Activated CD4-positive, alpha-beta T cell treated with anti-CD3 and anti-CD28 coated beads, Interleukin-10, Interleukin-2, amounts not matched to agents 100 ng/mL and 50 ng/mL, durations not matched to agents 16 hours and 8 hours (primary cell): ENCODE measurements around the gene ESPN.

ENCODE experiments used
- DNase-seq: peaks from one replicate; pipeline ENCODE4 v3.0.0-alpha.2; 2020

ESPN gene

DNA sequence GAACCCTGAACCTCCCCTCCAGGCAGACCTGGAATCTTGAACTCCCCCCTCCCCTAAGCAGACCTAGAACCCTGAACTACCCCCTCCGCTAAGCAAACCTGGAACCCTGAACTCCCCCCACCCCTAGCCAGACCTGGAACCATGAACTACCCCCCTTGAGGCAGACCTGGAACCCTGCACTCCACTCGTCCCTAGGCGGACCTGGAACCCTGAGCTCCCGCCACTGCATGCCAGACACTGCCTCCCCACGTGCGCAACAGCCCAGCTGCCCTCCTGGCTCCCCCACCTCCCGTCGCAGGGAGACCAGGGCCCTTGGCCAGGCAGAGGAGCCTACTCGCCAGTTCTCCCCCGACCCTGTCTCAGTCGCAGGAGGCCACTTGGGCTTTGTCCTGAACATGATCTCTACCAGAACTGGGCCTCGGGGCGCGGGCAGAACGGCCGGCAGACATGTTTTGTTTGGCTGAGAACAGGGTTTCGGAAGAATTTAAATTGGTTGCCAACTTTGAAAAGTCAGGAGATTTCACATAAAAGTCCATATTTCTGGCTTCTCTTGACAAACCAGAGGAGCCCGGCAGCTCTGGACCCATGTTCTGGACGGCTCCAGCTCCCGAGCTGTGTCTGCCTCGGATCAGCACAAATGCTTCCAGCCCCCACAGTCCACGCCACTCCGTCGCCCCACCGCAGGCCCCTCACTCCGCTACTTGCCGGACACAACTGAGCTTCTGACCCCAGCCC, 76.1 kb downstream of the ESPN start:
- no peak for DNase-seq

DNA sequence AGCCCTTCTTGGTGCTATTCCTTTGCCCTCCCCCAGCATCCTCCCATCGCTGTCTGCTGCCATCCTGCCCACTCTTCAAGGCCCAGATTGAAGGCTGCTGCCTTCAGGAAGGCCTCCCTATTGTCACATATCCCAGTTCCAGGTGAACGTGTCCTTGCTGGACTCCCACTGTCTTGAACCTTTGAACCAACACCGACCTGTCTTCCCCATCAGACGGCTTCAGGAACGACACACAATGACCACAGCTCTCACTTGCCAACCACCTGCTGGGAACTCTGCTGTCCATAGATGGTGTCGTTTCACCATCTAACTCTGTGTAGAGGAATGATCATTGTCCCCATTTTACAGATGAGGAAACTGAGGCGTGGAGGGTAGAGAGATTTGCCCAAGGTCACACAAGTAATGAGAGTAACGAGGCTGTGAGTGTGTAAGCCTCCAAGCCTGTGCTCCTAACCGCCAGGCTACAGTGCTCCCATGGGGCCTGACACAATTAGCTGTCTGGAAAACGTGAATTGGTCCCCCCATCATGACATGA, 76.8 kb downstream of the ESPN start:
- no peak for DNase-seq

DNA sequence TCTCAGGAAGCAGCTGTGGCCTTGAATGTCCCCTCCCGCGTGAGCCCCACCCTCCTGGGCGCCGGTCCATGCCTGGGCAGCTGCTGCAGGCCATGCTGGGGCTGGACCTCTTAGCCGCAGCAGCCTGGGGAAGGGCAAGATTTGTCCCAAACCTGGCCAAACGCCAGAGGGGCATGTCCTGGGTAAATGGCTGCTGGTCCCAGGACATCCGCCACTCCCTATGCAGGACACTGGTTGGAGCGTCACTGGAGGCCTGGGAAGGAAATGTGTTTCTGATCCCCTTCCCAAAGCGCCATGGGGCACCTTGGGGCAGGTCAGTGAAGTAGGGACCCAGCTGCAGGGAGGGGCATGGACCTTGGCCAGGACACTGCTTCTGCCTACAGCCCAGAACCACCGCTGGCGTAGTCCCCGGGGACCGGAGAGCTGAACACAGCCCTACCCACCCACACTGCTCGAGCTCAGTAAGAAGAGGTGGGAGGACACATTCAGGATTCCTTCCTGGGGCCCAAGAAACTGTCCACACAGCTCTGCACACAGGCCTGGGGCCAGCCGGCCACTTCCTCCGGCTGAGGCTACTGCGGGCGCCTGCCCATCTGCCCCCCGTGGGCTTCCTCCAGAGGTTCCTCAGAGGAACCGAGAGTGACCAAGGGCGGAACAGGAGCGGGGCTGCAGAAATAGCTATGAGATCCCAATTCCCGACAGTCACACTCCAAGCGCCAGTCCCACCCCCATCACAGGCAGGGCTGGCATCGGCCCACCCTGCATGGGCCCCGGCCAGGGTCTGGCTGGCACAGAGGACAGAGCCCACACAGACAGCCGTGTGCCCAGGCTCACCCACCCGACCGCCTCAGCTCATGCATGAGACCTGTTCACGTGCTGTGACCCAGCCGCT, 77.7 kb downstream of the ESPN start:
- no peak for DNase-seq

DNA sequence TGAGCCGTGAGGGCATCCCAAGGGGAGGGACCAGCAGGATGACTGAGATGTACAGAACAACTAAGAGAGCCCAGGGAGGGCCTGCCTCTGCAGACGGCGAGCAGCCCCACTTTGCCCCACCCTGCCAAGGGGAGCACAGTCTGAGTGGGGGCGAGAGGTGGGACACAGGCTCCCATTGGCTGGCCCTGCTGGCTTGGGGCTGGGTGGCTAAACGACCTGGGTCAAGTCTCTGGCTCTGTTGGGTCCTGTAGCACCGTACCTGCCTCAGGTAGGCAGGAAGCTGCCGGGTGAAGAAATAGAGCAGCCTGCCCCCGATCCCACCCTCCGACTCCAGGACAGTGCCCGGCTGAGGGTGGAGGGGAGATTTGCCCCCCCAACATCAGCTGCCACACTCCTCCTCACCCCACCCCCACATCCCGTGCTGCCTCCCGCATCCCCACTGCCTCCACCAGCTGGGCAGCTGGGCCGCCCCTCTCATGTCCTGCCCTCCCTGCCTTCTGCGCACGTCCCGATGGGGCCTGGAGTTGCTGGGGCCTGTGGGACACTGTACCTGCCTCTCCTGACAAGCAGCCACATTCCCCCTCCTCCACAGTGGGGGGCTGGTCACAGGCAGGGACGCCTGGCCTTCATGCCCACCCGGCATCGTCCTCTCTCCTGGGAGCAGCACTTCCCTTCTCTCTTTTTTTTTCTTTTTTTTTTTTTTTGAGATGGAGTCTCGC, 79.5 kb downstream of the ESPN start:
- no peak for DNase-seq

DNA sequence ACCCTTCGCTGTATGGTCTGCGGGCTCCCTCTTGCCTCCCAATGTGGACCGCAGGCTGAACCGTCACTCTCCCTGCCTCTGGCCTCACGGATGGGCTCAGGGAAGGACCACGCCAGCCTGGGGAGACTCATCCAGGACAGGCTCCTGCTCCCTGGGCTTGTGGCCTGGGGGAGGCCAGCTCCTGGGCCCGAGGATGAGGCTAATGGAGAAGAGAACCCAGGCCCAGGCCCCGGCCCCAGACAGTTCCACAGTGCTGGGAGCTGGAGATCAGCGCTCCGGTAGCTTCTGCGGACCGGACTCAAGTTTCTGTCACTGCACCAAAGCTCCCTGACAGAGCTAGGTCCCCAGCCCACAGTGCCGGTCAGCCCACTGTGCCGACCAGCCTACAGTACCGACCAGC, 80.3 kb downstream of the ESPN start:
- DNase-seq, result no peak

DNA sequence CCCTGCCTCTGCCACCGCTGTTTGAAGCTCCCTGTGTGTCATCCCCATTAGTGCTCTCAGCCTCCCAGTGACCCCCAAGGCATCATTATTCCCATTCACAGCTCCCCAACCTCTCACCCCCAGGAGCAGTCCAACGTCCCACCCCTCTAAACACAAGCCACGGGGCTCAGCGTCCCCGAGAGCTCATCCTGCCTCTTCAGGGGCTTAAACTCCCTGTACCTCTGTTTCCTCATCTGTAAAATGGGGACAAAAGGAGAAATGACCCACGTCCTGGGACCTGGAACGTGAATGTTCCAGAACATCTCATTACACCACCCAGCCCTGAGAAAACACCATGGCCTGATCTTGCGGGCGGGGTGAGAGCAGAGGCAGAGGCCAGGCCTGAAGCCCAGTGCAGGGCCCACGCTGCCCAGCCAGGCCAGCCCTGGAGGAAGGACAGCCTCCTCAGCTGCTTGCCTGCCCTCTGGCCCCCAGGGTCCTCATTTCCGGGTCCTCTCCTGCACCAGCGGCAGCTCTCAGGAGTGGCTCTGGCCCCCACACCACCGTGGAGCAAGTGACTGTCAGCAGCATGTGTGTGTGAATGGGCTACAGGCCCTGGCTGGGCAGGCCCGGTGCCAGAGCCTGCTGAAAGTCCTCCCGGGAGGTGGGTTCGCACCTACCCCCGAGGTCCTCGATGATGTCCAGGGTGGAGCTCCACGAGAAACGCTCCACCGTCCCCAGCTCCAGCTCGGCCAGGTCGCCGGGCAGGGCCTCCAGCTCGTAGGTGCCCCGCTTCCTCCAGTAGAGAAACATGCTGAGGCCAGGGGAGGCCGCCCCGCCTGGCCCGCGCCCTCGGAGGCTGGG, 81.0 kb downstream of the ESPN start:
- DNase-seq, result no peak

DNA sequence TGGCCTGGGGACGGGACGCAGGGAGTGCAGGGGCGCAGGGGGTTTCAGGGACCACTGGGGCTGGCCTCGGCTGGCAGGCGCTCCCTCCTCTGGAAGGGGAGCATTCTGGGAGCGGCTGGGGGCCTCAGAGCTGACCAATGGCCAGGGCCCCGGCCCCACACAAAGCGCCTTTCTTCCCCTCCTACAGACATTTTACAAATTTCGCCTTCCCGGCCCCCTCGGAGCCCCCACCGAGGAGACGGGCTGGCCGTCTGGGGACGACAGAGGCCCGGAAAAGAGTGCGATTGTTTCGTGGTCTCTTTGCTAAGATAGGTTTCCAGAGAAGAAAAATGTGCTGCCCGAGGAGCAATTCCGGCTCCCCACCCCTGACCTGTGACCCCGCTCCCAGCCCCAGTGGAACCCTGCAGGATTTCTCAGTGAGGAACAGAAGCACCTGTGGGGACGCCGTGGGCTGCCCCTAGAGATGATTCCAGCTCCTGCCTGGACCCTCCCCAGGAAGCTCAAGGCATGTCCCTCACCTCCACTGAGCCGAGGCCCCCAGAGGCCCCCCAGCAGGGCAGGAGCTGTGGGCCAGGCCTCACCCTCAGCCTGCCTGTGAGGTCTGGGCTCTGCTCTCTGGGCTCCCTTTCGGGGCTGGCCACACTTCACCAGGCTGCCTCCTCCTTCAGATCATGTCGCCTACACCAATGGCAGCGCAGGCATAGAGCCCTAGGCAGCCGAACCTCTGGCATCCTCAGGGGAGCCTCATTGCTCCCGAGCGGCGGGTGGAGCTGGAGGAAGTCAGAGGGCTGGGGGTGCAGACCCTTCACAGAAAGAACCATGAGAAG, 81.8 kb downstream of the ESPN start:
- DNase-seq, result no peak

DNA sequence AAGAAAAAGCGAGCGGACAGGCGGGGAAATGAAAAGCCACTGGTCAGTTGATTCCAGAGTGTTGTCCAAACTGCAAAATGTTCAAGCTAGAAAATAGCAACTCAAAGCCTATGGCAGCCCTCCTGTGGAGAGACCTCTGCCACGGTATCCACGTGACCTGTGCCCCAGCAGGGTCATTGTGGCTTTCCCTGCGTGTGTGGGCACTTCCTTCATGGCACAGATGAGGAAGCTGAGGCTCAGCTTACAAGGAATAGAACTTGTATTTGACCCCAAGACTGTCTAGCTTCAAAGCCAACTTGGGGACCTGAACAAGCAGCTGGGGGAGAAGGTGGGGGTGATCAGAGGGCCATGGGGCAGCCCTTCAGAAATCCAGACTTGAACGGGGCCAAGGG, 82.5 kb downstream of the ESPN start:
- DNase-seq, result no peak

DNA sequence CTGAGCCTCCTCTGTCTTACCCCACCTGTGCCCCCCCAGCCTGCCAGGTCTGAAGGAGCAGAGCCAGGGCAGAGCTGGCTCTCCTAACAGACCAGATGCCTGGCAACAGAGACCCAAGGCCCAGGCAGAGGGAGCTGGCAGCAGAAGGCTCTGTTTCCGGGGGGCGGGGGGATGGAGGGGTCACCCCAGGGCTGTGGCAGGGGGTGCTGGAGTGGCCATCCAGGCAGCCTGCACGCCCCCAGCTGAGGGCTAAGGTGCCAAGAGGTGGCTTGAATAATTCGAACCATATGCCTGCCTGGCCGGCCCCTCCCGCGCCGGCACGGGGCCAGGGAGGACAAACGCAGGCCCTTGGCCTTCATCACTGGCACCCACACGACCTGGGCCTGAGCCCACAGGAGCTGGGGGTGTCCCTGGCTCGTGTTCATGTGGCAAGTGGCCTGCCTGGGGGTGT, 82.9 kb downstream of the ESPN start:
- DNase-seq, result no peak

DNA sequence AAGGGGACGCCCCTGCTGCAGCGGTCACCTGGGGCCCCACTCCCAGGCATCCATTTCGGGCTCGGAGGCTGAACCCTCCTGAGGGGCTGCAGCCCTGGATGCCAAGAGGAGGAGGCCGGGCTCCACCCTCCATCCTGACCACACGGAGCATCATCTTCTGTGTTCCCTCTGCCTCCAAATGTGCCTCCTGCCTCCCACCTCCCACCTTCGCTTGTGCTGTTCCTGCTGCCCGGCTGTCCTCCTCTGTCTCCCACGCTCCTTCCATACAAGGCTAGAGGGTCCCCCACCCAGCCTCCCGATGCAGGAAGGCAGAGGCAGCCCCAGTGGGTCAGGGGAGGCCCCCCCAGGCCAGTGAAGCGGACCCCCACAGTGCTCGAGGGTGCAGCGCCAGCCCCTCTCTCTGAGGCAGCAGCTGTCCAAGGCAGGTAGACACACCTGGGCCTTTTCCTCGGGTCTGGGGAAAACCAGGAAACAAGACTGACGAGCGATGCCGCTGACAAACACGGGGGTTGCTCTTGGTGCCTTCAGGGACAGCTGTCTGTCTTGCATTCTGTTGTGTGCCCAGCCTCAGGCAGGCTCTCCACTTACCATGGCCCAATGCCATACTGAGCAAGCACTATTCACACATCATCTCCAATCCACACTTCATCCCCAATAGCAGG, 83.7 kb downstream of the ESPN start:
- DNase-seq, result no peak

DNA sequence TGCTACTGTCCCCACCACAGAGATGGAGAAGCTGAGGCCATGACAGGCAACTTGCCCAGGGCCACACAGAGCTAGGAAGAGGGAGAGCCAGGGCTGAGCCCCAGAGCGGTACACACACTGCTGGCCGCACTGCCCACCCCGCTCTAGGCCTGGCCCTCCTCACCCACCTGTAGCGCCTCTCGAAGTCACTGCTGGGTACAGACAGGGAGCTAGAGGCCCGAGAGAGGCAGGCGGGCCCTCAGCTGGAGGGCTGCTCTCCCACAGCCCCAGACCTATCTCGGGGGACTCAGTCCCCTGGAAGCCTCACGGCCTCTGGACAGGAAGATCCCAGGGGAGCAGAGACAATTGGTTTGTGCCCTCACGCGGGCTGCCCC, 84.2 kb downstream of the ESPN start:
- no peak for DNase-seq

DNA sequence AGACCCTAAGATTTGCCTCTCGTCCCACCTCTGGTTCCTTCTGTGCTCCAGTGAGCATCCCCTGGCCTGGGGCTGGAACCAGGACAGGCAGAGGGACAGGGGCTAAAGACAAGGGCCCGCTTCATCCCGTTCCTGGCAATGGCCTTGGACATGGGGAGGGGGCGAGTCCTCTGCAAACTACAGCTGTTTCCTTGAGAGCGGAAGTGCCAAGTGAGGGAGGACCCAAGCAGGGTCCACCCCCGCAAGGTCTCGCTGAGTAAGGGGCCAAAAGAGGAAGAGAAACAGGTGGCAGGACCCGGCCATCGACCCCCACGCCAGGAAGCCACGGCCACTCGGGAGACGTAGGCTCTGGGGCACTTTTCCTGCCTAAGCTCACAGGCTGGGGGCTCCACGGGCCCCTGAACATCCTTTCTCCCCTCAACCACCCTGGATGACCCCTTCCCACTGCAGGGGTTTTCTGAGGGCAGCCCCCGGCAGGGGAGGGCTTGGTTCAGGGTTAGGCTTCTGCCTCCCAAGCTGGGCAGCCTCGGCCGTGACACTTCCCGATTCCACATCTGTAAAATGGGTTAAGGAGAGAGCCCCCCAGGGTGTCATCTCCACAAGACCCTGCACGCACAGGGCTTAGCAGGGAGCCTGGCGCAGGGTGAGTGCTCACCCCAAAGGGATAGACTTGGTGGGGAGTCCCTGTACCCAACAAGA, 84.8 kb downstream of the ESPN start:
- DNase-seq, result no peak

DNA sequence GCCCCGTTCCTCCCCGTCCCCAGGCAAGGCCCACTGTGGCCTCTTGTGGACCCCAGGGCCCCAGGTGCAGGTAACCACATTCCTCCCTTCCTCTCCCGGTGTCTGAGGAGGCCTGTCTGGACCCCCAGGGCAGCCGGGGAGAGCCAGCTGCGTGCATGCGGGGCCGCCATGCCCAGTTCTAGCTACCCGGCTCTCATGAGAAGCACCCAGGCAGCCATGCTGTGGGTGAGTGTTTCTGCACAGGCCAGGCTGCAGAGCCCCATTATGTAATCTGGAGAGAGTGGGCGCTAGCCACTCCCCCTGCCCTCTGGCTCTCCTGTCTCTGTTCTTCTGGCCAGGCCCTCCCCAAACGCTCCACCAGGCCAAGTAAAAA, 85.3 kb downstream of the ESPN start:
- no peak for DNase-seq

DNA sequence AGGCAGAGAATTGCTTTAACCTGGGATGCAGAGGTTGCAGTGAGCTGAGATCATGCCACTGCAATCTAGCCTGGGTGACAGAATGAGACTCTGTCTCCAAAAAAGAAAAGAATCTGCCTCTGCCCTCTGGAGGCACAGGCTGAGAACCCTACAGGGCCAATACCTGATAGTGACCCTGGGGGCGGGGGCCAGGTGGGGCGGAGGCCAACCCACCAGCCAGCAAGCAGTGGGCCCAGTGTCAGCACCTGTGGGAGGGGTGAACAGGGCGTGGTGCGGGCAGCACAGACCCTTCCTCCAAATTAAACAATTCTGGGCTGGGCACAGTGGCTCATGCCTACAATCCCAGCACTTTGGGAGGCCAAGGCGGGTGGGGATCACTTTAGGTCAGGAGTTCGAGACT, 85.9 kb downstream of the ESPN start:
- DNase-seq, result no peak
